Measurements from ENCODE around the gene TCHH. TPM values are rescaled to one million over a fixed set of nuclear protein-coding genes. Genes with fewer than 3 reads are reported as not detected.
A peak's percentile ranks its signal among the peaks of the same experiment; 100 is the strongest.
"Not testable (repeated sequence)": the region's sequence is repeated elsewhere in the genome, so short reads cannot be mapped to it uniquely, and the experiment has no call there.

The TCHH gene
- total RNA-seq: under 0.01 and 0.20 TPM in 2 replicates

DNA sequence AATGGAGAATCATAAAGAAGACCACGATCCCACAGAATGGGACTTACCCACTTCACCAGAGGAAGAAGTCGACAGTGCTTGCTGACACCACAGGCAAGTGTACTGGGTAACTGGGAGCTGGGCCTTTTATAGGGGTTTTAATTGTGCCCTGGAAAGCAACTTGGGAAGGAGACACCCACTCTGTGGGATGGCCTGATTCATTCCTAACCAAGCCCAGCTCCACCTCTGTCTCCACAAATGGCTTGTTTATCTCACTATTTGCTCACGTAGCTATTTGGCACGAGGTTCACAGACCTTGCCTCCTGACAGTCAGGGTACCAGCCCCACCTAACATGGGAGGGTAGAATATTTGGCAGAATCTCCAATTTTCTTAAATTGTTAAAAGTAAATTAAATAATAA is at the start of gene TCHH:
TSS of gene TCHH (minus strand) at position 101 of the 400 bp plus-strand sequence. CDS start 1,364 bp downstream, outside the sequence.
- no peak for DNase-seq (ENCODE audit: low read depth in 2 of 2)

- DNase-seq (ENCODE audit: low read depth in 2 of 2): no peak
Observed at GRCh38 chr1:152164517-152165136, 49.4 kb upstream of the TCHH start.

DNA sequence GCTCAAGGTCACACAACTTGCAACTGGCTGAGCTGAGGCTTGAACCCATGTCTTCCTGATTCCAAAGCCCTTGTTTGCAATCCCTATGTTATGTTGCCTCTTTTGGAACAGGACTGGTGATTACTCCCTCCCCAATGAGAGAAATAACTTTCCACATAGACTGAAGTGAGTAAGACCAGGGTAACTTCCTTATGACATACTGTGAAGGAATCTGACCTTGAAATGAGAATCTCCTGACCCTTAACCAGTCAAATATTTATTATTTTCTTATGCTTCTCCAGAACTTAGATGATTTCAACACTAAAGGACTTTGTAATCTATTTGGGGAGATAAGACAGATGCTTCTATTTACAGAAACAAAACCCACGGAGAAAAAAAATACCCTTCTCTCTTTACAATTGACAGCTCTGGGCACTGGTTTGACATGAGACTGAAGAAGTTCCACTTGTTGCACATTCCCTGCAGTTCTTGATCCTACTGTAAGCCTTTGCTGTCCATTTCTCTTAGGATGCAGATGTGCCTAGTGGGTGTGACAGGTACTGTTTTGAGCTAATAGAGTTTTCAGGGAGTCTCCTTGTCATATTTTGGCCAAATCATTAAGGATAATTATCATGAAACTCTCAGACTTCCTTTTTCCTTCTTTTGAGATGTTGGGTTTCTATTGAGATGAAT is 47.7 kb upstream of the TCHH start:
- peak in 1 of 2 donors; percentile 80 for DNase-seq (ENCODE audit: low read depth in 2 of 2)

DNA sequence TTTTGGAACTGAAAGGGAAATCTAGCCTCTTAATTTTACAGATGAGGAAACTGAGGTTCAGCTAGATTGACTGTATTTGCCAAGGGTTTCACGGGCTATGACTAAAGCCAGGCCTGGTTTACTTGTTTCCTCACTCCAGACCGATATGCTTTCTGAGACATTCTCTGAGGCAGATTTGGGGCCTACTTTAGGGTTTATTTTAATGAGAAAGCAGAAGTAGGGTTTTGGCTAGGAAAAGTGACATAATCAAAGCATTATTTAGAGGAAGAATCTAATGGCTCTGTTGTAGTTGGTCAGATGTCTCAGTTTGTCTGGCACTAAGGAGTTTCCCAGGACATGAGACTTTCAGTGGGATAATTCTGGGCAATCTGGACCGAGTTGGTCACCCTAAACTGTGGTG is 45.3 kb upstream of the TCHH start:
- DNase-seq (ENCODE audit: low read depth in 2 of 2): no peak

DNA sequence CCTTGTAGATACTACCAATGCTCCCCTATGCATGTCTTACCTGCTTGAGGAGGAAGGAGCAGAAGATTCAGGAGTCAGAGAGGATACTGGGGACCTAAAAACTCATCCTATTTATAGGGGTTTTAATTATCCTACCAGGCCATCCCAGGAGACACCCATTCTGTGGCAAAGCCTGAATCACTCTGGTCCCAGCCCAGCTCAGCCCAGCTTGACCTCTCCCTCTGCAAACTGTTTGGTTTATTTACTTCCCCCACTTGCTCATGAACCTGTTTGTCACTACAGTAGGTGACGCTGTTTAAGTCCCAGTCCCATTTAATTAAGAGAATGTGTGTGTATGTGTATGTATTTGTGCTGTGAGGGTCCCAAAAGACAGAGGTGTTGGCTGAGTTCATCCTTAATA is 43.9 kb upstream of the TCHH start, which contains the start of gene RPTN:
TSS of gene RPTN (minus strand) at position 85 of the 400 bp plus-strand sequence. CDS start 1,339 bp downstream, outside the sequence.
- no peak for DNase-seq (ENCODE audit: low read depth in 2 of 2)

- no peak for DNase-seq (ENCODE audit: low read depth in 2 of 2)
Observed at GRCh38 chr1:152153996-152154395, 38.8 kb upstream of the TCHH start.

DNA sequence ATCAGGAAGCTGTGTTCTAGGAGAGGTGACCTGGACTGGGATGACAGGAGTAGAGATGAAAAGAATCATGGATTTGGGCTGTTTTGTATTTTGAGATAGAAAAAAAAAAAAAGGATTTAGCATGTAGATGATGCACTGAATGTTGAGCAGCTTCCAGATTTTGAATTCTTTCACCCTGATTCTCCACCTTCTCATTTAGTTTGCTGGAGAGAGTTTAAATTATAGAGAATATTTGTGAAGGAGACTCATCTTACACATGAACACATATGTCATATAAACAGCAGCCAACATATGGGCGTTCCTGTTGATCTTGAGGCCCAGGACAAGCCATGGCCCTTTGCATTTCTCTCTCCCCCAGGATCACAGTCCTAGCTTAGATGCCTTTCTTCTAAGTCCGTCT is 36.4 kb upstream of the TCHH start:
- no peak for DNase-seq (ENCODE audit: low read depth in 2 of 2)

- no peak for DNase-seq (ENCODE audit: low read depth in 2 of 2)
Observed at GRCh38 chr1:152148981-152149380, 33.7 kb upstream of the TCHH start.

- DNase-seq (ENCODE audit: low read depth in 2 of 2): no peak
Observed at GRCh38 chr1:152148051-152148450, 32.8 kb upstream of the TCHH start.

DNA sequence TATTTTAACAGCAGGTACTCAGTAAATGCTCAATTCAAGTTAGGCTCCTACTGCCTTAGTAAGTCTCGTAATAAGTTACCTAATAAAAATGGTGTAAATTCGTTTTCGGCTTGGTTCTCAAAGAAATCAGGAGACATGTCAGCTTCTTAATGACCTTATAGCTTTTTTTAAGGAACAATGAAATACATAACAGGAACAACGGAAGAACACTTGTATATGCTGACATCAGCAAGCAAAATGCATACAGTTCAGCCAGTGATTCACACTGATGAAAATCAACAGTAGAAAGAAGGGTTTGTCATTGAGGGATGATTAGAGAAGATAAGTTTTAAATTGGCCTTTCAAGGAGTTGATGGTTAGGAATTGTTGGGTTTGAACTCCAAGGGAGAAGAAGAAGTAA is 30.5 kb upstream of the TCHH start:
- no peak for DNase-seq (ENCODE audit: low read depth in 2 of 2)

DNA sequence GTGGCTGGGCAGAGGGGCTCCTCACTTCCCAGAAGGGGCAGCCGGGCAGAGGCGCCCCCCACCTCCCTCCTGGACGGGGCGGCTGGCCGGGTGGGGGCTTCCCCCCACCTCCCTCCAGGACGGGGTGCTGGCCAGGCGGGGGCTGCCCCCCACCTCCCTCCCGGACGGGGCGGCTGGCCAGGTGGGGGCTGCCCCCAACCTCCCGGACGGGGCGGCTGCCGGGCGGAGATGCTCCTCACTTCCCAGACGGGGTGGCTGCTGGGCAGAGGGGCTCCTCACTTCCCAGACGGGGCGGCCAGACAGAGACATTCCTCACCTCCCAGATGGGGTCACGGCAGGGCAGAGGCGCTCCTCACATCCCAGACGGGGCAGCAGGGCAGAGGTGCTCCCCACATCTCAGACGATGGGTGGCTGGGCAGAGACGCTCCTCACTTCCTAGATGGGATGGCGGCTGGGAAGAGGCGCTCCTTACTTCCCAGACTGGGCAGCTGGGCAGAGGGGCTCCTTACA is 29.5 kb upstream of the TCHH start:
- DNase-seq (ENCODE audit: low read depth in 2 of 2): not testable (repeated sequence)

DNA sequence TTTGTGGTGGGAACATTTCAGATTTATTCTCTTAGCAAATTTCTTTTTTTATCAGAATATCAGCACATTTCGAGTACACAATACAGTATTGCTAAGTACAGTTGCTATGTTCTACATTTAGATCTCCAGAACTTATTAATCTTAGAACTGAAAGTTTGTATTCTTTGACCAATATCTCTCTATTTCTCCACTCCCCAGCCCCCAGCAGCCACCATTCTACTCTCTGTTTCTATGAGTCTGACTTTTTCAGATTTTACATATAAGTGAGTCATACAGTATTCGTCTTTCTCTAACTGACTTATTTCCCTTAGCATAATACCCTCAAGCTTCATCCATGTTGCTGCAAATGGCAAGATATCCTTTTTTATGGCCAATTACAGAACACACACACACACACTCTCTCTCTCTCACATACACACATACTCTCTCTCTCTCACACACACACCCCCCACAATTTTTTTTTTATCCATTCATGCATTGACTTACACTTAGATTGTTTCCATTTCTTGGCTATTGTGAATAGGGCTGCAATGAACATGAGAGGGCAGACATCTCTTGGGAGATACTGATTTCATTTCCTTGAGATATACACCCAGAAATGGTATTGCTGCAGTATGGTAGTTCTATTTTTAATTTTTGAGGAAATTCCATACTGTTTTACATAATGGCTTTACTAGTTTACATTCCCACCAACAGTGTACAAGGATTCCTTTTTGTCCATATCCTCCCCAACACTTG is 28.1 kb upstream of the TCHH start:
- peak in 1 of 2 donors; percentile 7 for DNase-seq (ENCODE audit: low read depth in 2 of 2)

GRCh38 chr1:152141971-152142584 is 26.8 kb upstream of the TCHH start:
- DNase-seq (ENCODE audit: low read depth in 2 of 2): peak; percentile 38 to 79

DNA sequence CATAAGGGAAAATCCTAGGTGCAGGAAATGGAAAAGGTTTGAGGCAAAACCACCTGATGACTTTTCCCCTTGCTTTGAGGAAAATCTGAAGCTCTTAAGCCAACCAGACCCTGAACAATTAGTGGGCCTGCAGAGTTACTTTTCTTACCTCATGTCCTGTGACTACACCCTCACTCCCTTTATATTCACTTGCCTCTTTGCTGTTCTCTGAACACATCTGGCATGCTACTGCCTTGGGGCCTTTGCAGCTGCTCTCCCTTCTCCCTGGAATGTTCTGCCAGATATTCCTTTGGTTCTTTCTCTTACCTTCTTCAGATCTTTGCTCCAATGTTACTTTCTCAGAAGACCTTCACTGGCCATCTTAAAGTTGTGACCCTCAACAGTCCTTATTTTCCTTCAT is 22.0 kb upstream of the TCHH start:
- no peak for DNase-seq (ENCODE audit: low read depth in 2 of 2)

DNA sequence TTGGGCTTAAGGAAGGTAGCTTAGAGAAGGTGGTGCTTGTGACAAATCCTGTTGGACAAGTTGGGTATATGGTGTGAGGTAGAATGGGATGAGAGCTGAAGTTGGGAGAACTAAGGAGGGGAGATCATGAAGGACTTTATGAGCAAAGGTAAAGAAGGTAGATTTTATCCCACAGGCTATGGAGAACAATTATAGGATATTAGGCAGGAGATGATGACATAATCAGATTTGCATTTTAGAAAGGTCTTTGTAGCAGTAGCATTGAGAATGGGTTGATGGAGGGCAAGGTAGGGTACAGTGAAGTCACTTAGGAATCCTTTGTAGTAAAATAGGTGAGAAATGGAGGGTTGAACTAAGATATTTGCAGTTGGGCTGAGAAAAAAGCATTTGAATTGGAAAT is 14.9 kb upstream of the TCHH start:
- no peak for DNase-seq (ENCODE audit: low read depth in 2 of 2)

GRCh38 chr1:152127673-152128072 is 12.4 kb upstream of the TCHH start:
- no peak for DNase-seq (ENCODE audit: low read depth in 2 of 2)

DNA sequence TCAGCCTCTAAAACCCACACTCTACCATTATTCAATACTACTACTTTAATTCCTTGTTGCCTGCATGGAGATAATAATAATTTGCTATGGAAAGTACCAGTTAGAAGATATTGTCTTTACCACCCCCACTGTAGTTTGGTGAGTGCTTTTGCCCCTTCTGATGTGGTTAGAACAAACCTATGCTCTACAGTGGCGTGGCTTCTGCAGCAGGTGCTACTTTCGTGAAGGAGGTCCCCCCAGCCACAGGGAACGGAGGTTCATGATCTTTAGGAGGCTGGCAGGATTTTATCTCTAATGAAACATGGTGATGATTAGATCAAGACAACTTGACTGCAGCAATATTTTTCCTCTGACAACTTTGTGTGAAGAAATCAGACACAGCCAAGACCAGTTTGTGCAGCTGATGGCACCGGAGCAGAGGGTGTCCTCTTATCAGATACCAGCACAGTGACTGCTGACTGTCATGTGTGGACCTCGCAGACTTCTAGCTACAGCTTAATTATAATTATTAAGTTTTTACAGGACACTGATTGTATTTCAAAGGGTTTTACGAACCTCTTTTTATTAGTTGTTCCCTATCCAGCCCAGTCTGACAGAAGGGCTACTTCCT is 10.7 kb upstream of the TCHH start:
- no peak for DNase-seq (ENCODE audit: low read depth in 2 of 2)

GRCh38 chr1:152118915-152119314 is 3.7 kb upstream of the TCHH start:
- no peak for DNase-seq (ENCODE audit: low read depth in 2 of 2)

DNA sequence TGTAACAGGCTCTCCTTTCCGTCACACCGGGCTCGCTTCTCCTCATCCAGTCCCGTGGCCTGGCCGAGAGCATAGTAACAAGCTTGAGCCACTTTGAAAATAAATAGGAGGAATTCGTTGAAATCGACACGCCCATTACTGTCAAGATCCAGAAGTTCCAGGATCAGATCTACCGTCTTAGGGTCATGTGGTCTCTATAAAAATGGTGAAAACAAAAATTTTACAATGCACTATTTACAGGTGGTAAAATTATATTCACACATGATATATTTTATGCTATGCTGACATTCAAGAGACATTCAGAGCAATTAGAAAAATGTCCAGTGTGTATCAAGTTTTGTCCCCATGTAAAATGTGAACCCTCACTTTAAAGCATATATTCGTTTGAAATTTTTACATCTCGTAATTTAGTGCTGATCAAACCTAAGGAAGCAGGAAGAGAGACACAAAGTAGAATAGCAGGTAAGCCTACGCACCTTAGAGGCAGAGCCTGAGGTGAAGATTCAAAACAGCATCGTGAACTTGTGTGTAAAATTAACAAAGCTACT is 2.3 kb downstream of the TCHH start:
- DNase-seq (ENCODE audit: low read depth in 2 of 2): no peak

GRCh38 chr1:152112101-152112884 is 3.0 kb downstream of the TCHH start:
- peak in 1 of 2 donors; percentile 21 for DNase-seq (ENCODE audit: low read depth in 2 of 2)

Measured in lung microvascular endothelial cell (primary cell).